Loucy (cell line): Measurements from ENCODE around the gene MAMLD1.

Experiments used
- EZH2phosphoT487 ChIP-seq: fragments of 200-600 bp; IDR thresholded peaks from 2 replicates; pipeline ENCODE4 v1.6.1; 2018; ENCODE audit warnings: antibody characterized with exemption, mild to moderate bottlenecking, moderate library complexity, borderline replicate concordance
- TF ChIP-seq, protein P1 (sequence below): fragments of 200-600 bp; sonication (generic); conservative IDR thresholded peaks from 2 replicates; pipeline ENCODE4 v1.5.1; 2014; ENCODE audit warnings: mild to moderate bottlenecking, antibody characterized with exemption, low read length

DNA sequence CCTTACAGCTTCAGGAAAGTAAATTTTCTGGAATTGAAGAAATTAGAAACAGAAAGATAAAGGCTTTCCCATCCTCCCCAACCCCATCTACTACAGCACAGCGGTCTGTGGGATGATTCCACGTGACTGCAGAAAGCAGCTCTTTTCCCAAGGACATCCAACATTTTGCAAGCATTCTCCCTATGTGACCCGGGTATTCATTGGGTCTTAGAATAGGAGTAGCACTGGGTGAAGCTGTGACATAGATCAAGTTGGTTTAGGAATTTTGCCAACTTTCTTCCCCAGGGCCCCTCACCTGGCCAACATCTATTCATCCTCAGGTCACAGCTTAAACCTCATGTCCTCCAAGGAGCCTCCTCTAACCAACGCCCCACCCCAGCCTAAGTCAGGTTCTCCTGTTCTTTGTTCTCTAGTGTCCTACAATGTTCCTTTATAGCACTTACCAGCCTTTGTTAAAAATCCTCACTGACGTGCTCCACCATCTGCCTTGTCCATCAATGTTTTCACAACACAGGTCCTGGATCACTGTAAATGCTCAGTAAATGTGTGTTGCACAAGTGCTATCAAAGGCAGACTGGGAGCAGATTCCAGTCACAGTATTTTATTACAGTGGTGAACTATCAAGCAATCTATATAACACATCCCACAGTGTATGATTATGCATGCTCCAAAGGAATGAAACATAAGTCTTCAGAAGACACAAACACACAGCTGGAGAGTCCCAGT lies 124.4 kb downstream of the MAMLD1 start:
- TF ChIP-seq, protein P1, sequence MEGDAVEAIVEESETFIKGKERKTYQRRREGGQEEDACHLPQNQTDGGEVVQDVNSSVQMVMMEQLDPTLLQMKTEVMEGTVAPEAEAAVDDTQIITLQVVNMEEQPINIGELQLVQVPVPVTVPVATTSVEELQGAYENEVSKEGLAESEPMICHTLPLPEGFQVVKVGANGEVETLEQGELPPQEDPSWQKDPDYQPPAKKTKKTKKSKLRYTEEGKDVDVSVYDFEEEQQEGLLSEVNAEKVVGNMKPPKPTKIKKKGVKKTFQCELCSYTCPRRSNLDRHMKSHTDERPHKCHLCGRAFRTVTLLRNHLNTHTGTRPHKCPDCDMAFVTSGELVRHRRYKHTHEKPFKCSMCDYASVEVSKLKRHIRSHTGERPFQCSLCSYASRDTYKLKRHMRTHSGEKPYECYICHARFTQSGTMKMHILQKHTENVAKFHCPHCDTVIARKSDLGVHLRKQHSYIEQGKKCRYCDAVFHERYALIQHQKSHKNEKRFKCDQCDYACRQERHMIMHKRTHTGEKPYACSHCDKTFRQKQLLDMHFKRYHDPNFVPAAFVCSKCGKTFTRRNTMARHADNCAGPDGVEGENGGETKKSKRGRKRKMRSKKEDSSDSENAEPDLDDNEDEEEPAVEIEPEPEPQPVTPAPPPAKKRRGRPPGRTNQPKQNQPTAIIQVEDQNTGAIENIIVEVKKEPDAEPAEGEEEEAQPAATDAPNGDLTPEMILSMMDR, result no peak
- TF ChIP-seq EZH2phosphoT487, result no peak
